Renal cortex interstitium (tissue), 11 donors: ENCODE measurements around the gene VEPH1. TPM values are rescaled to one million over a fixed set of nuclear protein-coding genes. Genes with fewer than 3 reads are reported as not detected.
A peak's percentile ranks its signal among the peaks of the same experiment; 100 is the strongest.

Experiments
- DNase-seq, 11 donors: peaks; one replicate each; pipeline ENCODE4 v3.0.0-alpha.2; 2013; ENCODE audit warnings: low read depth in 9 of 11, low spot score in 4 of 11; ENCODE audit errors: extremely low read depth in 1 of 11
- polyA plus RNA-seq, 3 donors: library from polyadenylated mRNA; unstranded; fragments of 120-200 nt; gene quantifications; one replicate each; pipeline ENCODE4 v1.2.1, GENCODE V29; 2013; ENCODE audit not compliant: insufficient read length in 3 of 3

The VEPH1 gene
- polyA plus RNA-seq, 3 donors = 47.5 to 58.9 (median 47.9) TPM

DNA sequence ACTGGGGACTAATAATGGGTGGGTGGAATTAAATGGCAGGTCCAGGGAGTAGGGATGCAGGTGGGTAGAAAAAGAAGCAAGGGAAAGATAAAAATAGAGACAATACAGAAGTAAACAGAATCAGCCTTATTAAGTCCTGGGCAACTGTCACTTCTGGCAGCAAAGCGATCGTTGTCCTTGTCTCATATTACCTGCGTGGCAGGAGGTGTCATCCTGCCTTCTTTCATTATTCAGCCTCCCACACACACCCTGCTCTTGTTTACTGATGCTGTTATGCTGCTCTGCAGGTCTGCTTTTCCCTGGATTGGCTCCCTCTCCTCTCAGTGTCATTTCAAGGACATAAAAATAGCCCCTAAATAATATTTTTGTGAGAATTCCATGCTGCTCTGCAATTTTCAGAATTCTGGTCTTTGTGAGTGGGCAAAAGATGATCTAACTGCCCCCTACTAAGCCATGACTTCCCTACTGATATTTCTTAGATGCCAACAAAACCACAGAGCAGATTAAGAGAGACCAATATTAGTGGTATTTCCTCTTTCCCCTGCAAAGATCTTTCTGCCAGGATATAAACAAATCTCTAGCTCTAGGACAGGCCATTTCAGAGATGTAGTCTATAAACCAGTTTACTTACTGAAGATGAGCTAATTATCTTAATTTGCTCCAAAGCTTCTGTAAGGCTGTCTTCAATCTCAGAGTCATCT lies 8.5 kb downstream of the VEPH1 start:
- DNase-seq = peak in 2 of 11 donors; percentile 30 to 49

DNA sequence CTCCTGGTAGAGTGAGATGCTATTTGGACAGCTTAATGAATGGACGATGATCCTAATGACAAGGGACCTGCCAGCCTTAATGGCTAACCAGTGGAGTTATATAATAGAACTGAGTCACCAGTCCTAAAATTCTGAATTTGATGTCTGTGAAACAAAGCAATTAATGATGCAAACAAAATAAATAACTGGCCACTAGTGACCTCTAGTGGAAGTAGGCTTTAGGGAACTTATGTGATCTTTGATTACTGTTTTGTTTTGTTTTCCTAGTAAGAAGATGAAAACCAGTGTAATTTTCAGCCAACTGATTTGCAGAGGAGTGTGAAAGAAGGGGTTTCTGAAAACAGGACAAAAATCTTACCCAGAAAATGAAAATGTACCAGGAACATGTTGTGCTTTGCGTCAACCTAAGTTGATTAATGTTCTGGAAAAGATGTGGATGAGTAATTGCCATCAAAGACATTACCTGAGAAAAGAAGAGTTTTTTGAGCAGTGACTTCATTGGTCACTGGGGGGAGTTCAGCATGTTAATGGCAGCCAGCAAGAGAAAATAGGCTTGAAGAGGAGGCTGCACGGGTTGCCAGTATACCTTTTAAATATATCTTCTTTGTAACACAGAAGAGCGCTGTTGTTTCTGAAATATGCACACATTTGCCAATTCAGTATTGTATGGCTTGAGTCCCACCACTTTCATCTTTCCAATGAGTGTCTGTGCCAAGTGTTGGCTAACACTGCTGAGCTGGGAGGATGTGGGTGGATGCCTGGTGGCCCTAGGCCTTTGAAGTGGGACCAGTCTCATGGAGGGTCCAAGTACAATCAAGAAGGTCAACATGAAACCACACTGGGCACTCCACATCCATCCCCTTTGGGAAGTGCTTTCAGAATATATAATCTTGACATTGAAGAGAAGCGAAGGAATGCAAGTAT lies 9.3 kb downstream of the VEPH1 start:
- DNase-seq = peak in 7 of 11 donors; percentile 44 to 73 (median 52)

DNA sequence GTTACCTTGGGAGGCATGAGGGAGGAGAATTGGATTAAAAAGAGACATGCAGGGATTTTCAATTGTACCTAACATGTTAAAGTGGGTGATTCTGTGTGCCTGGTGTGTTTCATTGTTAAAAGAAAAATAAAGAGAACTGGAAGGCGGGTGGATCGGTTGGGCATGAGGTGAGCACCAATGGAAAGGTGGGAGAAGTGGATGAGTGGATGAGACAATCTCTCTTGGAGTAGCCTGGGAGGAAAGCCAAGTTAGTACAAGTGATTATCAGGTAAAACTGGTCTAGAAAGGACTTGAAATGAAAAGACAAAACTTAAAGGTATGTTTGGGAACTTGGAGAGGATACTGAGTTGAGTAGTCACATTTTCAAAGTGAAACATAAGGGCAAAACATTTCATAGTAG lies 12.1 kb downstream of the VEPH1 start:
- DNase-seq = no peak

DNA sequence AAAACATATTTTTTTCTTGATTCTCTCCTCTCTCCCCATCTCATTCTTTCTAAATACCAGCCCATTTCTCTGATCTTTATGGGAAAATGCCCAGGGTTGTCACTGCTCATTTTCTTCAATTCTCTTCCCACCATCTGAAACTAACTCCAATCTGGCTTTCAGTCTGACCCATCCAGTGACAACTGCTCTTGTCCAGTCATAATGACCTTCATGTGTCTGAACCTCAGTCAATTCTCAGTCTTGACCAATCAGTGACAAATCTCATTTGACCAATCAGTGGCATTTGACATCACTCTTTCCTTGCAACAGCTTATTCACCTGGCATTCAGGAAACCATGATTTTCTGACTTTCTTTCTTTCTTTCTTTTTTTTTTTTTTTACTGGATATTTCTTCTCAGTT lies 15.1 kb downstream of the VEPH1 start:
- no peak for DNase-seq

DNA sequence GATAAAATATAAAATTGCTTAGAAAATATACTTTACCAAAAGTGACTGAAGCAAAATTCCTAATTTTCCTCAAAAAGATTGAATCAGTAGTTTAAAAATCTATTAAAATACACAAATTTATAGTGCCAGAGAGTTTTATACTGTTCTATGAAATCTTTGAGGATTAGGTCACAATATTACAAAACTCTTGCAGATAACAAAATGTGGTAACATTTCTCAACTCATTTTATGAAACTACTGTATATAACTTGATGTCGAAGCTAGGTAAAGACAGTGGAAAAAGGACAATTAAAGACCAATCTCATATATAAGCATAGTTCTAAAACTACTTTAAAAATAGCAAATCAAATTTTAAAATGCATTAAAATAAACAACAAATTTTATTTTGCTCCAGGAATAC lies 15.9 kb downstream of the VEPH1 start:
- no peak for DNase-seq

DNA sequence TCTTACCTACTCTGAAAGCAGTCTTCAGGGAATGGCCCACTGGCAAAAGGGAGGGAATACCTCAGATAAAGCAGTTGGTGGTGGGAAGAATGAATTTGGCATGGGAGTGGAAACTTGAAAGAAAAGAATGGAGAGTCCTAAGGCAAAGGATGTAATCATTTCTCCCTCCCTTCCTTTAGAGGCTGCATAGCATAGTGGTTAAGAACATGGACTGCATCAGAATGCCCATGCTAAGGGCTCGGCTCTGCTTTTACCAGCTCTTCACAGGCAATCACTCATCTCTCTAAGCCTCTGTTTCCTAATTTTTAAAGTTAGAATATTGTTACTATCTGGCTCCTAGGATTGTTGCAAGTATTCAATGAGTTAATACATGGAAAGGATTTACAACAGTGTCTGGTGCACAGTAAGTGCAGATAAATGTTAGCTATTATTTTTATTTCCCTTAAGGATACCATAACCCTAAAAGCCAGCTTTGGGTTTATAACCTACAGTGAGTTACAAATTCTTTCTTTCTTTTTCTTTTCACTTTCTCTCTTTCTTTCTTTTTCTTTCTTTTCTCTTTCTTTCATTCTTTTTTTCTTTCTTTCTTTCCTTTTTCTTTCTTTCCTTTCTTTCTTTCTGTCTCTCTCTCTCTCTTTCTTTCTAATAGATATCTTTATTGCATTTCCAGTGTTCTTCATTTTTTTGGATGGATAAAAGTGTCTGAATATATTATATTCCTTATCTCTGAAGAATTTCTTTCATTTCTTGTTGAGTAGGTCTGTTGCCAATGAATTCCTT lies 23.6 kb downstream of the VEPH1 start:
- no peak for DNase-seq

DNA sequence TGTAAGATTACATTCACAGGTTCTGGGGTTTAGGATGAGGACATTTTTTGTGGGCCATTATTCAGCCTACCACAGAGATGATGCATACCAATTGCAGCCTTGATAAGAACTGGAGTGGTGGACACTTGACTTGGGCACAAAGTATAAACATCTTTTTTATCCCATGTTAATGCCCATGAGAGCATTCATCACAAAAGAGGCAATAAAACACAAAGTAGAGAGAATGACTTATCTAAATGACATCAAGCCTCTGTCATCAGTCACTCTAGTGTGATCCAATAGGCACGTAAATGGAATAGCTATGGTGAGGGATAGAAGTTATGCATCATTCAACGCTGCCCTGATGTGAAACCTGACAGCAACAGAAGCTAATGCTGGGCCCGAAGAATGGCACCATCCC lies 25.8 kb downstream of the VEPH1 start:
- DNase-seq = no peak

DNA sequence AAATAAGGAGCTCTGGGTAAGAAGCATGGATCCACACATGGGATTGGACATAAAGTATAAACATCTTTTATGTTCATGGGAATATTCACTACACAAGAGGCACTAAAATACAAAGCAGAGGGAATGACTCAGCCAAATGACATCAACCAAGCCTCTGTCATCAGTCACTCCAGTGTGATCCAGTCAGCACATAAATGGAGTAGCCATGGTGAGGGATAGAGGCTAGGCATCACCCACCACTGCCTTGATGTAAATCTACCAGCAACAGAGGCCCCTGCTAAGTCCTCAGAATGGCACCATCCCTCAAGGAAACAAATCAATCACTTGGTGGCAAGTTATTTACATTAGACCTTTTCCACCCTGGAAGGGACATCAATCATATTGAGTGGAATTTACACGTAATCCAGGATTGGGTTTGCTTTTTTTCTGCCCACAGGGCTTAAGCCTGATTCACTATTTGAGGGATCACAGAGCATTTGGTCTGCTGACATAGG lies 27.2 kb downstream of the VEPH1 start:
- no peak for DNase-seq

DNA sequence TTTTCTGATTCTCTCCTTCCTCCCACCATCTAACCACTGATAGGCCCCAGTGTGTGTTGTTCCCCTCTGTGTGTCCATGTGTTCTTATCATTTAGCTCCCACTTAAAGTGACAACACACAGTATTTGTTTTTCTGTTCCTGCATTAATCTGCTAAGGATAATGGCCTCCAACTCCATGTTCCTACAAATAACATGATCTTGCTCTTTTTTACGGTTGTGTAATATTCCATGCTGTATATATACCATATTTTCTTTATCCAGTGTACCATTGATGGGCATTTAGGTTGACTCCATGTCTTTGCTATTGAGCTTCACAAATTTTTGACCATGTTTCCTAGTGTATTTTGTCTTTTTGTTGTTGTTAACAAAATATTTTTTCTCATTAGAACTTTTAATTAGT lies 30.6 kb downstream of the VEPH1 start:
- no peak for DNase-seq

DNA sequence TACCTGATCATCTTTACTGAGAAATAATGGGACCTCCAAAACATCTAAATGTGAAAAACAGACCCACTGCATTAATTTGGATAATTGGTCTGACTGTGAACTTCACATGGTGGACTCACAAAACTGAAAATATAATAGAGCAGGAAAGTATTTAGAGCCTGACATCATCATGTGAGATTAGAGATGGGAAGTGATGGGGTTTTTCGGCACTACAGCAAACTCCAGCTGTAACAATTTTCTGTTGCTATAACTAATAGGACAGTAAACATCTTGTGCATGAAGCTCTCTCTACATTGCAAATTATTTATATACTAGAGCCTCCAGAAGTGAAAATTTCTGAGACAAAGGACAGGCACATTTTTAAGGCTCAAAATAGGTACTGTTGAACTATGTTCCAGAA lies 32.2 kb downstream of the VEPH1 start:
- DNase-seq = no peak

DNA sequence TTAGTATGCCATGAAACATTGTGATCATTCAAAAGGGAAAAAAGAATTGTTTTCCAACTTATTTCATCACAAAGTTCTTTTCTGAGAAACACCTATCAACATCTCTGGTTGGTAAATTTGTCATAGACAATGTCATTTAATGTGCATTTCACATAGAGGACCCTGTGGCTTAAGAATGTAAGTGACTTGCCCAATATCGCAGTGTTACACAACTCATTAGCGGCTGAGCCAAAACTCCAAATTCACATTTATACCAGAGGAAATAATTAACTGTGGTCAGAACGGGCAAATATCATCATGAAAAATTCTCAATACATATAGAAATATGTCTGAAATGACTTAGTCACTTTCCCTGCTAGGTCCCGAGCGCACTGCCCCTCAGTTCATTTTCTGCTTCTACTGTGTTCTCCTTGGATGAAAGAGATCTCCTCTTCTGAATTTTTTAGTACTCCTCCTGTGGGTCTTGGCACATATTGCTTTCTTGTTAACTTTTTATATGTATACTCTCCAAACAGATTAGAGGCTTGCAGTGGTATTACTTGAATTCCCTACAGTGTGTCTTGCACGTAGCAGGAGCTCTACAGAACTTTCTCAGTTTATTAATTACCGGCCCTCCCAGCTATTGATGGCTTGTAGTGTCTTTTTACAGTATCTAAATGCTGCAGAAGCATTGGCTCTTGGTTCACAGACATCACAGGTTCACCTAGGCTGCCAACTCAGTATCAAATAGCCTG lies 33.5 kb downstream of the VEPH1 start:
- no peak for DNase-seq

DNA sequence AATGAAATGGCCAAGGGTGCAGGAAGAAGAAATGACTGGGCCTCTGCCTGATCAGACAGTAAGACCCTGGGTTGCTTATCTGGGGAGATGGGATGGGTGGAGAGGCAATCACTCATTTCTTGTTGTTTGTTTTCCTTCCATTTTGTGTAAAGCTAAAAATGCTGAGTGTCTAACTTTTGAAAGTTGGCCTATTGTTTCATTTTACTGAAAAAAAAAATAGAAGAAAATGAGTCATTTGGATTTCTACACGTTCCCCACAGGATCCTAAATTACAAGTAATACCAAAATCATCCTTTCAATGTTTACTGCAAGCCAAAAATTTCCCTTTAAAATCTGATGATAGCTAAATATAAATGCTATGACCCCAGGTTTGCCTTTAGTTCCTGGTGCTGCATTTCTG lies 36.0 kb downstream of the VEPH1 start:
- DNase-seq = no peak

DNA sequence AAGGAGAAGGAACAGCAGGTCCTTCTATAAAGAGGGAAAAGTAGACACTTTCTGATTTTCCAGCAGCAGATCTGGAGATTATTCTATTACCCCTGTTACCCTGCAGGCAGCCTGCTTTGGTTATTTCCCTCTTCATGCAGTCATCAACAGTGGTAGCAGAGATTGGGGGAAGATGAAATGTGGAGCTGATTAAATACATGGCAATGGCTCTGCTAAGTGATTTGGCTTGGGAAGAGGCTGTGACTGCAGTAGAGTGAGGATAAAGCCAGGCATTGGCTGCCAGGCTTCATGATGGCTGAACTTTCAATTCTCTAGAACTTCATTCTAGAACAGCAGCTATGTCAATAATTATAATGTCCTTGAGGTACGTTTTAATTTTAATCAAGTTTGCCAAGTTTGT lies 37.5 kb downstream of the VEPH1 start:
- no peak for DNase-seq

DNA sequence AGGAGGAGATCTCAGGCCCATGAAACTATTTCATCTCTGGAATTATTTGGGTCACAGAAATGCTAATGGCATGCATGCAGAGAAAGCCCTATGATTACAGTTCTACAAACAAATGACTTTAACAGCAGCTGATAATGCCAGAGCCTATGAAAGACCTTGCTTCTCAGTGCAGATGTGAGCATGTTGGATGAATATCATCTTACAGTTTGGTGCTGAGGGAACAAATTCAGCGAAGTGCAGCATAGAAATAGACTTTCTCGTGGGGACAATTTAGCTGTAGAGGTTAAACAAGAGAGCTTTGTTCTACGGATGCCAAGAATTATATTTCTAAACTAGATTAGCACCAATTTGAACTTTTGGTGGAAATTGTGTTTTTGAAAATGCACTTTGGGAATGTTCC lies 38.9 kb downstream of the VEPH1 start:
- no peak for DNase-seq

DNA sequence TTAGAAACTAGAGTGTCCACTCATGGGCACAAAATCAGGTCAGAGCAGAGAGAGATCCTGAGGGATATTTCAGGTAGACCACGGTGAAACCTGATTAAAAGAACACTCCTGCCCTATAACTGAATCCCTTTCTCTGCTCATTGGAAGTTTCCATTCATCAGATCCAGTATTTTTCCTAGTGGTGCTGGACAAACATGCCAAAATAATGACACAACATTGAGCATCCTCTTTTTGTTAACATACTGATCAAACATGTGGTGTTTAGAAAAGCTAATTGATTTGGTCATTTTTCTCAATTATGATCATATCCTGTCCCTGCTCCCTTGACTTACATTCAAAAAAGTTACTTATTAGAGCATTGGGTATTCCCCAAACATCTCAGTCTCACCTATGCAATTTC lies 39.4 kb downstream of the VEPH1 start:
- DNase-seq = no peak

DNA sequence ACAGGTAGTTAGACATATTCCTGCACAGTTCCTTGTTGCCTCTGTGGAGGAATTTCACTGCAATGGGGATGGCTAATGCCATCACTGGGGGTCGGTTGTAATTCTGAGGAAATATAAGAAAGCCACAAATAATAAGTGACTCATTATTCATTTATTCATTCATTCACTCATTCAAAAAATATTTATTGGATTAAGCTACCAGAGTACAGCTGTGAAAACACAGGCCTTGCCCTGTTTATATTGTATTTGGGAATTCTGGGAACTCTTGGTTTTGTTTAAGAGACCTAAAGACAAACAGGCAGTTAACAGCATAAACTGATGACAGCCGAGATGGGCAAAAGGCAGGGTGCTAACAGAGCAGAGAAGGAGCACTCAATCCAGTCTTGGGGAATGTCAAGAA lies 43.0 kb downstream of the VEPH1 start:
- DNase-seq = no peak

DNA sequence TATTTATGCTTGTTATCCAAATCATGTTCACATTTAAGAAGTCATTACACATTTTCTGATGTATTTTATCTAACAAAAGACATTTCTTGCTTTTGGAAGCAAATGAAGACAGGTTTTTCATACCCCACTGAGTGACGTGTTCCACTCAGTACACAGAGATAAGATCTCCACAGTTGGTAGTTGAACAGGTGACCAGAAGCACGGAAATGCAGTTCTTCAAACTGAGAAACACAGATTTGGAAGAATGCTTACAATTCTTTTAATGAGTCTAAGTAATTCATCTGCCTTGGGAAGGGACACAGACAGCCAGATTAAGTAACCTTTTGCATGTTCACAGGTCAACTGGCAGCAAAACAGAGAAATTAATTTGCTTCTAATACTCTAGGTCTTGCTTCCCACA lies 43.5 kb downstream of the VEPH1 start:
- no peak for DNase-seq

DNA sequence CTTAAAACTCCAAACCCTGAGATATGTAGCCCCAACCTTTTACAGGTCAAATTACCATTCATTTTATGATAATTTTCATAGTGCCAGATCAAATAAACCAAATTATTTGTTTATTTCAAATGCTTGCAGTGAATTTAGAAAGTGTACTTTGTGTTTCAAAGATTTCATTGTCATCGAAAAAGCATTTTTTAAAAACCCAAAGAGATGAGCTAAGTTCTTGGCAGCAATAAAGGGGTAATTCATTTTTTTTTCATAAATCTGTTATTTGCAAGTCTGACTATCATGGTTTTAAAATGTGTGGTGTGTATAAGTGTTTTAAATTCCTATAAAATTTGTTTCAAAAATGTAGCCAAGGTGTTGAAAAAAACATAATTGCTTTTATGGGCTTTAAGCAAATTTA lies 49.4 kb downstream of the VEPH1 start:
- DNase-seq = no peak

DNA sequence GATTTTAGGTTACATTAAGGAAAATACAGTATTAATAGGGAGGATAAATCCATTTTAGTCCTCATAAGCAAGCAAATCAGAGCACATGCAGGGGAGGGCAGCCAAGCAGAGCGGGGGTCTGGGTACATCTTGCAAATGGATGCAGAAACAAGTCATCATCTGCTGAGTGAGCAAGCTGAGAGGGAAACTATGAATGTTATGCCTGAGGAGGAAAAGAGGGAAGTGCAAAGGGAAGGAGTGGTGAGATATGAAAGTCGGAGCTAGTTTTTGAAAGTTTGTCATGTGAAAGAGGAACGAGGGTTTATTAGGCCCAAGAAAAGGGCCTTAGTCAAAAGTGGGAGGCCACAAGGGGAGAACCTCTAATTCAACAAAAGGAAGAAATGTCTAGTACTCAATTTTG lies 51.1 kb downstream of the VEPH1 start:
- DNase-seq = no peak
